Measurements from ENCODE around the gene CENPB. TPM values are rescaled to one million over a fixed set of nuclear protein-coding genes. Genes with fewer than 3 reads are reported as not detected.
A peak's percentile ranks its signal among the peaks of the same experiment; 100 is the strongest.

Gene CENPB
- total RNA-seq, 4 donors from 2014 or later = 64.8 to 94.9 (median 80.8) TPM

GRCh38 chr20:3775457-3776108 lies 11.0 kb downstream of the CENPB start:
- WGBS, 2 donors = 89 to 90% methylated on average over 4 of the region's 4 CpGs

GRCh38 chr20:3771552-3772058 lies 14.9 kb downstream of the CENPB start:
- H3K36me3 ChIP-seq = no peaks in the 10 kb centered on the region
- DNase-seq = no peak
- WGBS, 2 donors = 76 to 88% methylated on average over 7 of the region's 7 CpGs
- H3K27ac ChIP-seq = no peak overlapping the region
- peaks cover 10 to 22% of the 10 kb centered on the region in 2 donors for H3K4me1 ChIP-seq
- intact Hi-C loops (cut with DNase I) = no loop called here
- H3K9me3 ChIP-seq = no peaks in the 10 kb centered on the region
- no peak overlapping the region for H3K4me3 ChIP-seq (replicated peaks in 1 of 3)
- no peak for TF ChIP-seq CTCF (IDR thresholded peaks at IDR 0.05)
- H3K27me3 ChIP-seq = no peaks in the 10 kb centered on the region

More at GRCh38 chr20:3775457-3776108, 11.0 kb downstream of the CENPB start:
- H3K9me3 ChIP-seq = no peaks in the 10 kb centered on the region
- intact Hi-C loops (cut with DNase I) = no loop called here
- H3K27ac ChIP-seq = no peak overlapping the region
- no peaks in the 10 kb centered on the region for H3K36me3 ChIP-seq
- H3K27me3 ChIP-seq = no peaks in the 10 kb centered on the region
- no peak for DNase-seq
- peaks cover 8 to 12% of the 10 kb centered on the region in 2 donors for H3K4me1 ChIP-seq
- no peak overlapping the region for H3K4me3 ChIP-seq (replicated peaks in 1 of 3)
- TF ChIP-seq CTCF (IDR thresholded peaks at IDR 0.05) (no peak), POLR2A (IDR thresholded peaks at IDR 0.05) (no peak)

- H3K27me3 ChIP-seq = no peaks in the 10 kb centered on the region
- H3K36me3 ChIP-seq = no peaks in the 10 kb centered on the region
- no peaks in the 10 kb centered on the region for H3K9me3 ChIP-seq
- peak; percentile 80 to 83 for DNase-seq
- 1 to 2% methylated on average over 16 to 43 of the region's 51 CpGs for WGBS, 2 donors
- intact Hi-C loops (cut with DNase I) = no loop called here
- peak overlapping the region; percentile 63 to 80 (median 71) for H3K4me3 ChIP-seq (replicated peaks in 1 of 3)
- TF ChIP-seq POLR2A (IDR thresholded peaks at IDR 0.05) (peak; percentile 13 to 30), CTCF (IDR thresholded peaks at IDR 0.05) (peak in 5 of 6 experiments; percentile 20 to 56 (median 41))
- H3K4me1 ChIP-seq = peaks cover 10 to 26% of the 10 kb centered on the region in 2 donors
- H3K27ac ChIP-seq = peak overlapping the region; percentile 70 to 88 (median 86)
Measured at GRCh38 chr20:3768342-3769130, 18.0 kb downstream of the CENPB start.

- Histone ChIP-seq H3K27me3 (no peaks in the 10 kb centered on the region), H3K4me3 (replicated peaks in 1 of 3) (peak within 1 kb of the TSS; percentile 71 to 83 (median 80)), H3K4me1 (peaks cover 10 to 26% of the 10 kb centered on the region in 2 donors), H3K9me3 (no peaks in the 10 kb centered on the region), H3K27ac (peak within 1 kb of the TSS; percentile 70 to 88 (median 86)), H3K36me3 (no peaks in the 10 kb centered on the region)
- TF ChIP-seq CTCF (IDR thresholded peaks at IDR 0.05) = peak in 1 of 6 experiments; percentile 19
- peak in 1 of 2 donors; percentile 73 for TF ChIP-seq POLR2A (IDR thresholded peaks at IDR 0.05)
- 0% methylated on average over 15 to 44 of the region's 80 CpGs for WGBS, 2 donors
- intact Hi-C loops (cut with DNase I) = no loop called here
- peak; percentile 98 to 99 for DNase-seq
Measured at GRCh38 chr20:3767427-3768341, 18.9 kb downstream of the CENPB start, which contains the start of gene ADISSP. TSS of gene ADISSP (minus strand) at chr20:3767753. CDS start at chr20:3760100, 7,653 bp downstream.

Measured in thyroid gland (tissue), 4 donors.